Adipocyte (in vitro differentiated cells): ENCODE measurements around the gene RAB40C.

Experiments used
- DNase-seq: peaks from one replicate; pipeline ENCODE4 v3.0.0-alpha.2; 2015; ENCODE audit warnings: low read depth
- H3K27me3 ChIP-seq: replicated peaks from 2 replicates; pipeline ENCODE4 v1.7.0; 2013; ENCODE audit warnings: mild to moderate bottlenecking, low read length, moderate library complexity; ENCODE audit not compliant: control insufficient read depth, insufficient read depth
- H3K36me3 ChIP-seq: 2 replicates; pipeline ENCODE4 v1.7.0; 2013; ENCODE audit warnings: low read length, mild to moderate bottlenecking, moderate library complexity; ENCODE audit not compliant: control insufficient read depth, insufficient read depth, severe bottlenecking
- H3K4me1 ChIP-seq: 2 replicates; pipeline ENCODE4 v1.7.0; 2013; ENCODE audit warnings: mild to moderate bottlenecking, low read length, moderate library complexity; ENCODE audit not compliant: control insufficient read depth, insufficient read depth
- H3K4me3 ChIP-seq: 2 replicates; pipeline ENCODE4 v1.7.0; 2013; ENCODE audit warnings: mild to moderate bottlenecking, low read length, moderate library complexity
- H3K9ac ChIP-seq: 2 replicates; pipeline ENCODE4 v1.7.0; 2013; ENCODE audit warnings: mild to moderate bottlenecking, low read length, moderate library complexity
- H3K9me3 ChIP-seq: 2 replicates; pipeline ENCODE4 v1.7.0; 2013; ENCODE audit warnings: mild to moderate bottlenecking, low read length, moderate library complexity; ENCODE audit not compliant: control insufficient read depth

Gene RAB40C

GRCh38 chr16:568401-569258 lies 21.2 kb upstream of the RAB40C start:
- no peaks in the 10 kb centered on the region for H3K36me3 ChIP-seq
- DNase-seq: no peak
- peak overlapping the region; percentile 87 for H3K4me3 ChIP-seq
- H3K4me1 ChIP-seq: peaks cover 15% of the 10 kb centered on the region
- peak overlapping the region; percentile 86 for H3K9ac ChIP-seq
- H3K27me3 ChIP-seq: no peaks in the 10 kb centered on the region
- no peaks in the 10 kb centered on the region for H3K9me3 ChIP-seq

DNA sequence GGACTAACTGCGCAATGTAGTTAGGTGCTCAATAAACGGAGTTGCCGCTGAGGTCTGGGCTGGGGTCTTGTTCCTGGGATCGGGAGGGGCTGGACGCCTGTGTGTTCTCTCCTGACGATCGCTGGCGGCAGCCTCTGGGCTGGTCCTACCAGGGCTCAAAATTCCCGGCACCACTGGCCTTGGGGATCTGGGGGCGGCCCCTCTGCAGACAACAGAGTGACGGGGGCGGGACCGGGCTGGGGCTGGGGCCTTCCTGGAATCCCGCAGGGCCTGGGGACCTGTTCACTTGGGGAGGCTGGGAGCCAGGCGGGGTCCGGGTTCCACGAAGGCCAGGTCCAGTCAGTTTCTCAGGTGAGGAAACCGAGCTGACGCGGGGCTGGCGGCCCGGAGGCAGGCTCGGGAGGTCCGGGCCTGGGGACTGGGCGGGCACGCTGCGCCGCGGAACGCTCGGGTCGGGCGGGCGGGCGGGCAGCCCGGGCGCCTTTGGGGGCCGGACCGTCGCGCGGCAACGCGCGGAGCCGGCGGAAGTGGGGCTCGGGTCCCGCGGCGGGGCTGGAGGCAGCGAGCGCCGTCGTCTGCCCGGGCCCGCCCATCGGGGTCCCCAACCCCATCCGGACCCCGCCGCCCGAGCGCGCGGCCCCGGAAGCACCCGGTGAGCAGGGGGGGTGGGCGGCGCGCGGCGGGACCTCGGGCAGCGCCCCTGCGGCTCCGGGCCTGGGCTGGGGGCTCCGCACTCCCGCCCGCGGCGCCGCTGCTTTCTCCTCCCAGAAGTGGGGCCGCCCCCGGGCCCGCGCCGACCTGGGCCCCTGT lies 20.2 kb upstream of the RAB40C start, which contains the start of gene PIGQ:
PIGQ (plus strand) TSS at position 524 of the 810 bp plus-strand sequence. CDS start 4,107 bp downstream, outside the sequence.
- Histone ChIP-seq H3K4me3 (peak within 1 kb of the TSS; percentile 87), H3K27me3 (no peaks in the 10 kb centered on the region), H3K9ac (peak within 1 kb of the TSS; percentile 86), H3K36me3 (peaks cover 9% of the 10 kb centered on the region), H3K9me3 (no peaks in the 10 kb centered on the region), H3K4me1 (peaks cover 15% of the 10 kb centered on the region)
- DNase-seq: peak; percentile 80

- Histone ChIP-seq H3K4me1 (peaks cover 5% of the 10 kb centered on the region), H3K9me3 (no peaks in the 10 kb centered on the region), H3K4me3 (no peak overlapping the region), H3K36me3 (peaks cover 16% of the 10 kb centered on the region), H3K27me3 (no peaks in the 10 kb centered on the region), H3K9ac (no peak overlapping the region)
- no peak for DNase-seq
Observed at GRCh38 chr16:572865-573650, 16.8 kb upstream of the RAB40C start.

GRCh38 chr16:574021-574760 lies 15.7 kb upstream of the RAB40C start:
- H3K4me1 ChIP-seq: peaks cover 2% of the 10 kb centered on the region

DNA sequence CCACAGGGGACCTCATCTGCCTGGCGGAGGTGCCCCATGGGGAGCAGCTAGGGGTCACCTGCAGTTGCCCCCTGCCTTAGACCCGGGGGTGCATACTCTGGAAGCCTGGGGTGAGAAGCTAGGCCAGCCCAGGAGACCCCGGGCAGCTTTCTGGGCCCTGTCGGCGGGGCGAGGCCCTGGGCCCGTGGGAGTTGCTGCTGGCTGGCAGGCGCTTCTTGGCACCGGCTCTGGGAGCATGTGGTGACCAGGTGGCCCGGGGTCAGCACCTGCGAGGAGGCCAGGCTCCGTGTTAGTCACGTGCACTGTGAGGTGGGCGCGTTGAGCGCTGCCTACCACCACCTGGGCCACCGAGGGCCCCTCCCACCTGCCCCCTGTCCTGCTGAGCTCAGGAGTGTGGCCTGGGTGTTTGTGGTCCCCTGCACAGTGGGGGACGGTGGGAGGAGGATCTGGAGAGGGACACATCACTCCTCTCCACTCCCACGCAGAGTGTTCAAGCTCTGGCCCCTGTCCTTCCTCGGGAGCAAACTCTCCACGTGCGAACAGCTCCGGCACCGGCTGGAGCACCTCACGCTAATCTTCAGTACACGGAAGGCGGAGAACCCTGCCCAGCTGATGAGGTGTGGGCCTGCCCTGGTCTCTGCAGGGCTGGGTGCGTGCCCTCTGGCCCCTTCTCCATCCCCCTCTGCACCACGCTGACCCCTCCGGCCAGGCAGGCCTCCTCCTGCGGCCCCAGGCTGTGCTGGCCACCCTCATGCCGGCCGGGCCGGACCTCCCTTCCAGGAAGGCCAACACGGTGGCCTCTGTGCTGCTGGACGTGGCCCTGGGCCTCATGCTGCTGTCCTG lies 14.3 kb upstream of the RAB40C start:
- Histone ChIP-seq H3K4me3 (no peak overlapping the region), H3K9ac (no peak overlapping the region)

More at GRCh38 chr16:574021-574760, 15.7 kb upstream of the RAB40C start:
- H3K9ac ChIP-seq: no peak overlapping the region
- H3K27me3 ChIP-seq: no peaks in the 10 kb centered on the region
- H3K9me3 ChIP-seq: no peaks in the 10 kb centered on the region
- no peak for DNase-seq
- peaks cover 16% of the 10 kb centered on the region for H3K36me3 ChIP-seq
- H3K4me3 ChIP-seq: no peak overlapping the region

GRCh38 chr16:576197-576822 lies 13.6 kb upstream of the RAB40C start:
- peaks cover 16% of the 10 kb centered on the region for H3K36me3 ChIP-seq
- H3K9ac ChIP-seq: no peak overlapping the region
- H3K4me1 ChIP-seq: no peaks in the 10 kb centered on the region
- H3K27me3 ChIP-seq: no peaks in the 10 kb centered on the region
- DNase-seq: no peak
- H3K9me3 ChIP-seq: no peaks in the 10 kb centered on the region
- H3K4me3 ChIP-seq: no peak overlapping the region

More for the DNA sequence above, 14.3 kb upstream of the RAB40C start:
- no peaks in the 10 kb centered on the region for H3K4me1 ChIP-seq
- H3K27me3 ChIP-seq: no peaks in the 10 kb centered on the region
- H3K9me3 ChIP-seq: no peaks in the 10 kb centered on the region
- DNase-seq: no peak
- H3K36me3 ChIP-seq: peaks cover 16% of the 10 kb centered on the region

DNA sequence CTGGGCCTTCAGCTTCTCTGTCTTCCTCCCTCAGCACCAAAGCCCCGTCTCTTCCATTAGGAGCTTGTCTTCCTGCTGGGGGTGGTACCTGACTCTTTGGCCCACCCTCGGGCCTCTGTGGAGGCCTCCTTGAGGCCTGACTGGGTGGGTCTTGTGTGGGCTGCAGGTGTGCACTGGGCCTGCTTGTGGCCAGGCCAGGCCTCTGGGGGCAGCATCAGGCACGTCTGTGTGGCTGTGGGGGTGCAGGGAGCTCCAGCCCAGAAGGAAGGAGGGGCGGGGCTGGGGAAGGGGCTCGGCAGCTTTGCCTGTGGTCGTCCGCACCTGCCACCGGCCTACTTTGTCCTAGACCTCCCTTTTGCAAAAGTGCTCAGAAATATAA lies 13.1 kb upstream of the RAB40C start:
- no peak overlapping the region for H3K9ac ChIP-seq
- H3K9me3 ChIP-seq: no peaks in the 10 kb centered on the region
- DNase-seq: no peak
- no peaks in the 10 kb centered on the region for H3K27me3 ChIP-seq
- no peak overlapping the region for H3K4me3 ChIP-seq
- H3K4me1 ChIP-seq: no peaks in the 10 kb centered on the region
- peaks cover 16% of the 10 kb centered on the region for H3K36me3 ChIP-seq

DNA sequence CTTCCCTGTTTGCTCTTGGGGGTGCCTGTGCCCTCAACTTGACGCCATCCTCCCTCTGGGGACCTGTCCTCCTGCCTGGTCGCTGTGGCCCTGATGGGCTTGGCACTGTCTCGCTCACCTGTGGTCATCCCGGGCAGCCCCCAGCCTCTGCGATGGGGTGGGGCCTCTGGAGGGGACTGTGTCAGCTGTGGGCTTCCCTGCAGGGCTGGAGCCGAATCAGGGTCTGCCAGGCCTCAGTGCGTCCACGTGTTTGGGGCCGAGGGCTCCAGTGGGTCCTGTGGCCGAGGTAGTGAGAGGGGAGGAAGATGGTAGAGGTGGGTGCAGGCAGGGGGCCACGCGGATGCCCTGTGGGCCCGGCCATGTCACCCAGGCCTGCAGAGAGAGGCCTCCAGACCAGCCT lies 12.1 kb upstream of the RAB40C start:
- Histone ChIP-seq H3K27me3 (no peaks in the 10 kb centered on the region), H3K4me1 (no peaks in the 10 kb centered on the region), H3K9me3 (no peaks in the 10 kb centered on the region), H3K9ac (no peak overlapping the region), H3K4me3 (no peak overlapping the region), H3K36me3 (peaks cover 16% of the 10 kb centered on the region)
- DNase-seq: no peak

DNA sequence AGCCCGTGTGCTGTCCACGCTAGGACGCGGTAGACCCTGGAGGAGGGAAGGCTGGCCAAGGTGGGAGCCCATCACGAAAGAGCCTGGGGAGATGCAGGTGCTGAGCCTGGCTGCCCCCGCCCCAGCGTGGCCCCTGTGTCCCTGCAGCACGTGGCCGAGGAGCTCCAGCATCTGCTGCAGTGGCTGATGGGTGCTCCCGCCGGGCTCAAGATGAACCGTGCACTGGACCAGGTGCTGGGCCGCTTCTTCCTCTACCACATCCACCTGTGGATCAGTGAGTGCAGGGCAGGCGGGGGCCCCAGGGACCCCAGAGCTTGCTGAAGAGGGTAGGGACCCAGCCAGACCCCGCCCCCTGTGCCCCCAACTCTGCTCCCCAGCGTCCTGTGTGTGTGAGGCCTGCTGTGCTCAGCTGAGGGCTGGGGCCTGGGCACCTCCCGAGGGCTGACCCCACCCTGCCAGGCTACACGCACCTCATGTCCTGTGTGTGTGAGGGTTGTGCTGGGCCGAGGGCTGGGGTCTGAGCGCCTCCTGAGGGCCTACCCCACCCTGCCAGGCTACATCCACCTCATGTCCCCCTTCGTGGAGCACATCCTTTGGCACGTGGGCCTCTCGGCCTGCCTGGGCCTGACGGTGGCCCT lies 11.5 kb upstream of the RAB40C start:
- Histone ChIP-seq H3K4me3 (no peak overlapping the region), H3K36me3 (peaks cover 16% of the 10 kb centered on the region), H3K27me3 (no peaks in the 10 kb centered on the region), H3K4me1 (no peaks in the 10 kb centered on the region), H3K9me3 (no peaks in the 10 kb centered on the region), H3K9ac (no peak overlapping the region)
- DNase-seq: no peak
